ENCODE measurements around the gene BANP.
A peak's percentile ranks its signal among the peaks of the same experiment; 100 is the strongest.

Gene BANP

DNA sequence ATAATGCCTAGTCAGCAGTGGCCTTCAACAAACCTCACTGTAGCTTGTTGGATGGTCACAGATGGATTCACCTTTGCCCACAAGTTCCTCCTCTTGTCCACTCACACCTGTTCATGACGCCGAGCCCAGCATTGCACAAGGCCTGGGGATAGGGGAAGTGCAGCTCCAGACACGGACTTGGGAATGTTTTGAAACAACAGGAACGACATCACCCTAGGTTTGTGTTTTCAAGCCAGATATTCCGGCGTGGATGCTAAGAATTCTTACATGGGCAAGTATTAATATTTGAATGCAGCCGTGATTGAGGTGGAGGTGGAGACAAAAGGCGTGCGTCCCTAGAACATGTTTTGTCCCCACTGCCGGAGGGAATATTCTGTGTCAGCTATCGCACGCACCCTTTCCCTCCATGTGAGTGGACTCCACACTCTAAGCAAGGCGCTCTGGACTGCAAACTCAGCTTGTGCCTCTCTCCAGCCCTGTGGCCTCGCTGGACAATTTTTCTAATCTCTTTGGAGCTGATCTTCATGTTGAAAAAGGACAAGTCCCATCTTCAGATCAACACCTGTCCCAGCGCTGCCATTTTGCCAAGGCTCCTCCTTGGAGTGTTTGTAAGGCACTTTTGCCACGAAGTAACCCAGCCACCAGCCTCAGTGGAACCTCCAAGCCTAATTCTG, 2.0 kb upstream of the BANP start:
- DNase-seq (ENCODE audit: low spot score), result no peak

DNA sequence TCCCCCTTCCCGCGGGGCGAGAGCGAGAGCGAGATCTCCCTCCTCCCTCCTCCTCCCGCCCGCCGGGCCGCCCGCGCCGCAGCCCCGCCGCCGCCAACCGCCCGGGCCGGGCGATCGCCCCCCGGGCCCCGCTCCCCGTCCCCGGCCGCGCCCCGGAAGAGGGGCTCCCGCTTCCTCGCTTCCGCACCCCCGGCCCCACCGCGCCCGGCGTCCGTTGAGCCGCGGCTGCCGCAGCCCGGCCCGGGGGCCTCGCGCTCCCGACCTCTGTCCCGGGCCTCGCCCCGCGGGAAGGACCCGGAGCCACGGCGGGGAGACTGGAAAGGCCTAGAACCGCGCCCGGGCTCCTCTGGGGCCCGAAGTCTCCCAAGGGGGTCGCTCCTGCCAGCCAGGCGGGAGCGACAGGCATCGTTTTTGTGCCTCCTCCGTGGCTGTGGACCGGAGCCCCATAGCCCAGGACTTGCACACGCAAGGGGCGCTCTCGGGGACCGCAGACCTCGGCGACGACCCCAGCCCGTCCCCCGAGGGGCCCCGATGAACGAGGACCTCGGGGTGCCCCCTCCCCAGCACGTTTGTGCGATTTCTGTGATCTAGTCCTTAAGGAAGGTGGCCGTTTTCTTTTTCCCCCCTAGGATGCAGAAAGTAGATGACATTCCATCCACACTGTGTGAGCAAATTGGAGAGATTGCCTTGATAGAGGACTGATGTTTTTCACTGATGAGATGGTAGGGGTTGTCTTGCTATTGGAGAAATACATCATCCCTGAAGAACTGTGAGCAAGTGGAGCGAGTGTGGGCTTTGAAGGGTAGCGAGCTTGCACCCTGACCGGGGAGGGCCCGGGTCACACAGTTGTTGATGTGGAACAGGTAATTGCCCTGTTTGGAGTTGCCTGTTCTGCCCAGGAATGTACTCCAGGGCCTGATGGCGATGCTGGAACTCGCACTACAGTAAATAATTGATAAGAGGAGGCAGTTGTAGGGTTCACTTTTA, 611 bp downstream of the BANP start:
- no peak for DNase-seq (ENCODE audit: low spot score)

DNA sequence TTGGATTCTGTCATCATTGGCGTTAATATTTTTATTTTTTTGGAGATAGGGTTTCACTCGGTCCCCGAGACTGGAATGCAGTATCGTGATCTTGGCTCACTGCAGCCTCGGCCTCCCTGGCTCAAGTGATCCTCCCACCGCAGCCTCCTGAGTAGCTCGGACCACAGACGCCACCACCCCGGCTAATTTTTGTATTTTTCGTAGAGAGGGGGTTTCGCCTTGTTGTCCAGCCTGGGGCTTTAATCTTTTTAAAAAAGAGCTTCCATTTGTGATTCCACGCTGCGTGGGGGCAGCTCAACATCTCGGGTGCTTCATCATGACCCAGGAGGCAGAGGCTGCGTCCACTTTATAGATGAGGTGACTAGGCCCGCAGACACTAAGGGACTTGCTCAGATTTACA, 1.5 kb downstream of the BANP start:
- DNase-seq (ENCODE audit: low spot score), result no peak

- DNase-seq (ENCODE audit: low spot score), result no peak
Observed at GRCh38 chr16:87953308-87954215, 2.3 kb downstream of the BANP start.

GRCh38 chr16:87954361-87954760, 3.1 kb downstream of the BANP start:
- DNase-seq (ENCODE audit: low spot score), result no peak

DNA sequence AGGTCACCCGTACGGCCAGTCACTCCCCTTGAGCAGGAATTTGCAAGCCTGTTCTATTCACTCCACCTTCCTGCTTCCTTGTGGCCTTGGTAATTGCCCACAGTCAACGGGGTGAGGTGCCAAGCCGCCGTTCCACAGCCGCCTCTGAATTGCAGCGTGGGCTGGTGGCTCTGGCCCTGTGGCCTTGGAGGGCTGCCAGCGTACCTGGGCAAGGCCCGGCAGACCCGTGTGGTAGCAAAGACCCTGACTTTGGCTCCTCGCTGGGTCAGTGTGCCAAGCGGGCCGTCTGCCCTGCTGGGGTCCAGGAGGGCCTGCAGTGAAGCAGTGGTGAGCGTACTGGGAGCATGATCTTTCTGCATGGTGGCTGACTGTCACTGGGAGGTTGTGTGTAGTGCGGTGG, 3.6 kb downstream of the BANP start:
- no peak for DNase-seq (ENCODE audit: low spot score)

GRCh38 chr16:87955302-87956097, 4.3 kb downstream of the BANP start:
- peak; percentile 28 for DNase-seq (ENCODE audit: low spot score)

DNA sequence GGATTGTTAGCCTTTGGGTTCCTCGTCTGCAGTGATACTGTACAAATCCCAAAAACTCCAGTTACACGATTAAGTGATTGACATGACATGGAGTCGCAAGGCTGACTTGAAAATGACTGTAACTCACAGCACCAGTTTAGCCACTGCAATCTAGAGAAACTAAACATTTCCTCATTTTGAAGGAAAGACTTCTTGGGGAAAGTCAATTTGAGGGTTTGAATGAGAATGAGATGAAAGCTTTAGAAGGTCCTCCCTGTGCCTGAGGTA, 4.8 kb downstream of the BANP start:
- no peak for DNase-seq (ENCODE audit: low spot score)

DNA sequence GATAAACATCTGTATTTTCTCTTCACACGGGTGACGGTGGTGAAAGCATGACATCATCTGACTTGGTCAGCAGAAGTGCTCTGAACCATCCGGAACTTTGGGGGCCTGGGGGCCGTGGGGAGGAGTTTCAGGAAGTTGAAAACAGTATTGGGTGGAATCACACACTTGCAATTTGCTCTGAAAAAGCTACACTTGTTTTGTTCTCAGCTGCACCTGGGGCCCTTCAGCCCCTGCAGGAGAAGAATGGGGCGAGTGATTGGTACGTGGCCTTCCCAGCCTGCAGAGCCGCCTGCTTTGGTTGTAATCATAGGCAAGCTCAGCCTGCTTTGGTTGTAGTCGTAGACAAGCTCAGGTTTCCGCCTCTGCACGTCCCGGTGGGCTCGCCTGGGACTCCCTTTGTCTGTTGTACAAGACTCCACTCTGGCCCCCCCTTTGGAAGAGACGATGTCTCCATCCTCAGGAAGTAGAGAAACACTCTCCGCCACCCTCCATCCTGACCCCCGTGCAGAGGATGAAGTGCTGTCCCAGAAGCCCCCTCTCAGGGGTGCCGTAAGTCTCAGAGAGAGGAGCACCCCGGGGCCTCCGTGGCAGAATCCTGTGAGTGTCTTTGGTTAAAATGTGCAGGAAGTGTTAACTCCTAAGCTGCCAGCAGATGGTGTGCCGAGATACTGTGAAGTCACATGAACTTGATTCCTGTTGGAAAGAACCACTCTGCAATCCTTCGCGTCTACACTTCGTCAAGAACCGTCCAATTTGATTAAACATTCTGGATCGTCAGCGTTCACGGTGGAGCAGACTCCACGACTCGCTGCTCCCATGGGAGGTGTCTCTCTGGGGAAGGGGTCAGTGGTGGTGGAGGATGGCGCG, 5.4 kb downstream of the BANP start:
- DNase-seq (ENCODE audit: low spot score), result peak; percentile 40

DNA sequence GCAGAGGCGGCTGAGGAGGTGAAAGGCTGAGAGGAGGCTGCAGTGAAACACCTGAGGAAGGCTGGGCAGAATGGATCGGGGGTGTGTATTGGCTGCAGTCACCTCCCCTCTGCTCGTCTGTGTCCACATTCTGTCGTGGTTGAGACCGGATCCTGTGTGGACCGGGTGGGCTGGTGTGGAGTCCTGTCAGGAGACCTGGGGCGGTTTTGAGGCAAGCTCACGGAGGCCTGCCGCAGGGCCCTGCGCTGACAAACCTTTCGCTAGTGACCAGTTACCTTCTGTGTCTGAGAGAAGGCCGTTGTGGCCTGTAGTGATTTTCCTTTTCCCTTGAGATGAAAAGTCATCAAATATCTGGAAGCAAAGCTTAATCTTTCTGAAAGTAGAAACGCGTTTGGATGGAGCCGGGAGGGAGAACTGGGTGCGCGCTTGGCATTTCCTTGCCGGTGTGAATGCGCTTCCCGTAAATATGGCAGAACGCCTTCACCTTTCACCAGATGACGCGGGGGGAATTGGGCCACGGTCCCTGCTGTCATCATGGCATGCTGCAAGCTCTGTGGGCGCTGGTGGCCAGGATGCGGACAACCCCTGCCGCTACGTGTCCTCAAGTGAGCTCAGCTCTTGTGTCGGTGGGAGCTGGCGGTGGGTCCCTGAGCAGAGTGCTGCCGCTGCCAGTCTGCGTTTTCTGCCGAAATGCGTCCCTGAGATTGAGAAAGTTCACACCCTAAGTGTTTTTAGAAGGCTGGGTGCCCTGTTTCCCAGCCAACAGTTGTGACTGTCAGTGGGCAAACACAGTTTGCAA, 6.3 kb downstream of the BANP start:
- no peak for DNase-seq (ENCODE audit: low spot score)

DNA sequence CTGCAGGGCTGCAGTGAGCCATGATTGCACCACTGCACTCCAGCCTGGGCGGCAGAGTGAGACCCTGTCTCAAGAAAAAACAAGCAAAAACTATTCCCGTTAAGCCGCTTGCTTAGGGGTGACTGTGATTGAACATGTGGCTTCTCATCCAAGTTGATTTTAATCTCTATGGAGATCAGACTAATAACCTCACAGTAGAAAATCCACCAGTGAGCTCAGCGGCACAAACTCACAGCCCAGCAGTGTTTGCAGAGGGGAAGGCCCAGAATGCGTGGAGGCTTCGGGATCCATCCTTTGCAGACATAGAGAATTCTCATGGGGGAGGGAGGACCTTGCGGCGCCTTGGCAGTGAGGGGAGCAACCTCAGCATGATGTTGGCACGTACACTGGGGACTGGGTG, 7.4 kb downstream of the BANP start:
- no peak for DNase-seq (ENCODE audit: low spot score)

- DNase-seq (ENCODE audit: low spot score), result no peak
Observed at GRCh38 chr16:87959391-87959990, 8.3 kb downstream of the BANP start.

- DNase-seq (ENCODE audit: low spot score), result no peak
Observed at GRCh38 chr16:87960296-87960695, 9.1 kb downstream of the BANP start.

GRCh38 chr16:87960852-87961251, 9.6 kb downstream of the BANP start:
- no peak for DNase-seq (ENCODE audit: low spot score)

GRCh38 chr16:87961623-87962022, 10.4 kb downstream of the BANP start:
- no peak for DNase-seq (ENCODE audit: low spot score)

GRCh38 chr16:87963400-87963799, 12.2 kb downstream of the BANP start:
- DNase-seq (ENCODE audit: low spot score), result peak; percentile 30

DNA sequence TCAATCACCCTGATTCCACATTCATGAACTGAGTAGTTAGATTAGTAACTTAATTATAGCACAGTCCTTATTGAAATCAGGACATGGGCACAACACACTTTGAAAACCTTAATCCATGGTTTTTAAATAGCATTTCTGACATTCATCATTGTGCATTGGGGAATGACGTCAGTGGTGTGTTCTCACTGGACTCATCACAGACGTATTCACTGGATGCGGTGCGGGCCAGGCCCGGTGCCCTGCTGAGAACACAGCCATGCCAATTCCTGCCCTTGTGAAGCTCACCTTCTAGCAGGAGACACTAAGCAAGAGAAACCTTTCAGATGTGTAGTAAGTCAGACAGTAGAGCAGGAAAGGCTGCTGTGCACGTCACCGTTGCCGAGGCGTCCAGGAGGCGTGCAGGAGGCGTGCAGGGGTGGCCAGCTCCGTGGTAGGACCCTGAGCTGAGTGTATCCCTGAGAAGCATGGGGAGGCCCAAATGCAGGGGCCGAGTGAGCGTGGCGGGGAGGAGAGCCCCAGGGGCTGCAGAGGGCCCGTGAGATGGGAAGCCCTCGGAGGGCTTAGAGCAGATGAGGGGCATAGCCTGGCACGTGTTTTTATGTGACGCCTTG, 12.9 kb downstream of the BANP start:
- DNase-seq (ENCODE audit: low spot score), result no peak

DNA sequence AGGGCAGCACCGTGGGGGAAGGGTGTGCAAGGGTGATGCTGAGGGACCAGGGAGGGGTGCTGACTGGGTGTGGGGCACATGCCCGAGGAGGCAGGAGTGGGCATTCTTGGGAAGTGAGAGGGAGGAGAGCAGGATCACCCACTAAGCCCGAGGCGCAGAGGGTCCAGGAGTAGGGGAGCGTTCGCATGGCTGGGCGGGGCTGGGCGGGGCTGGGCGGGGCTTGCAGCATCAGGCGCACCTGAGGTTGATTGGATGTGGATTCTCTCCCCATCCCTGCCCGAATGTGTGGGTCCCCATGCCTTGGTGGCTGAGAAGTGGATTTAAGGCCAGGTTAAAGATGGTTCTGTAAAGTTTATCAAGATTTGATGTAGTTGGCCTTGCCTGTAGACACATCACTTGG, 14.2 kb downstream of the BANP start:
- no peak for DNase-seq (ENCODE audit: low spot score)

- DNase-seq (ENCODE audit: low spot score), result peak; percentile 63
Observed at GRCh38 chr16:87966064-87966645, 14.9 kb downstream of the BANP start.

Measured in AG08396 (cell line).